GM21619 (cell line): Measurements from ENCODE around the gene CEND1.

Source experiments
- ATAC-seq: cut with Tn5 transposase; IDR thresholded peaks from one replicate; pipeline ENCODE4 v1.9.1; 2021; ENCODE audit not compliant: unreplicated experiment

The CEND1 gene

DNA sequence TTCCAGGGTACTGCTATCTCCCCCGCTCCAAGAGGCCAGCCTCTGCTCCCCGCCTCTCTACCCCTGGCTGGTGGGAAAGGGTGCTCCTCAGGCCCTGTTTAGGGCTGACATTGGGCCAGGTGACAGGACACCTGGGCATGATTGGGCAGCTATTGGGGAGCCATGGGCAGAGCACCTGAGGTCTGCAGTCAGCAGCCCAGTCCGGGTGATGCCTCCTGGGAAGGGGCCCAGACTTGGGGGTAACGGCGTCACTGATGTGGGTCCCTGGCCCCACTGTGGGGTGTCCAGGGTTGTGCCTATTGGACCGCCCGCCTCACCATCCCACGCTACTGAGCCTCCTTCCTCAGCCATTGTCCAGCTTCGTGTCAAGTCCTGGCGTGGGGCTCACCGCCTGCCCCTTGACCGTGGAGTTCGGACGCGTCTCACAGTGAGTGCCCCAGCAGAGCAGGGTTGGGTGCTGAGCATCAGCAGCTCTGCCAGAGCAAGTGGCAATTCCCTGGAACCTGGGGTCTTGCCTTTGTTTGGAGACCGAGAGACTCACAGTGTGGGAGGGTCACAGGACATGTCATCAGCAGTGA is 9.8 kb downstream of the CEND1 start:
- ATAC-seq, result no peak

DNA sequence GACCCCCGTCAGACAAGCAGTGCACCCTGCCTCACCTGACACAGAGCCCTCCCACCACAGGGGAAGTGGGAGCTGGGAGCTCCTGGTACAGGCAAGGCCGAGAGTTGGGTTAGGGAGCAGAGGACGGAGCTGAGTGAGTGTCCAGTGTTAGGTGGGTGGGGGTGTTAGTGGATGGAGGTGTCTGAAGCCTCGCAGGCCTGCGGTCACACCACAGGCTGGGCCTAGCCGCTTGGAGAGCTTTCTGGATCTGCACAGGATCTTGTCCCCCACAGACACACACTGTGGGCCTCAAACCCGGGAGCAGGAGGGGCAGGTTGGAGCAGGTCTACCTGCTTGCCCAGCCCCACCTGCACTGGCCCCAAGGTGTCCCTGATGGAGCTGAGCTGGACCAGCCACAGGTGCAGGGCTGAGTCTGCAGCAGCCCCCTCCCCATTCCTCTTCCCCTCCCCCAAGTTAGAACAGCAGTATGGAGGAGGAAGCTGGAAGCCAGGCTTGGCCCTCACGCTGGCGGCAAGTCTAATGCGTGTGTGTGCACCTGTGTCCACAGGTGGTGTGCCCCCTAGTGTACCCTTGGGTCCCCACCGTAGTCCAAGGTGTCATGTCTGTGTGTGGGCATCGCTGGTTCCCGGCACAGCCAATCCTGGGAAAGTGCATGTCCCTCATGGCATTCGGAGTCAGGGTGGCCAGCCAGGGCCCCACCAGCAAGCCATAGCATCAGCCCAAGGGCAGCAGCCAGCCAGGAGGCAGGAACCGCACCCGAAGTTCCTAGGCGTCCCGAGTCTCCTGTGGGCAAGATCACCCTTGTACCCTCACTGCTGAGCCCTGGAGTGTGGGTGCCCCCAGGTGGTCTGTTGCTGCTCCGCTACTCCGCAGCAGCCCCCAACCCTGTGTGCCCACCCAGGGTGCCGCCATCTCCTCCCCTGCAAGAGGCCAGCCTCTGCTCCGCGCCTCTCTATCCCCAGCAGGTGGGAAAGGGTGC is 10.6 kb downstream of the CEND1 start:
- ATAC-seq, result no peak

DNA sequence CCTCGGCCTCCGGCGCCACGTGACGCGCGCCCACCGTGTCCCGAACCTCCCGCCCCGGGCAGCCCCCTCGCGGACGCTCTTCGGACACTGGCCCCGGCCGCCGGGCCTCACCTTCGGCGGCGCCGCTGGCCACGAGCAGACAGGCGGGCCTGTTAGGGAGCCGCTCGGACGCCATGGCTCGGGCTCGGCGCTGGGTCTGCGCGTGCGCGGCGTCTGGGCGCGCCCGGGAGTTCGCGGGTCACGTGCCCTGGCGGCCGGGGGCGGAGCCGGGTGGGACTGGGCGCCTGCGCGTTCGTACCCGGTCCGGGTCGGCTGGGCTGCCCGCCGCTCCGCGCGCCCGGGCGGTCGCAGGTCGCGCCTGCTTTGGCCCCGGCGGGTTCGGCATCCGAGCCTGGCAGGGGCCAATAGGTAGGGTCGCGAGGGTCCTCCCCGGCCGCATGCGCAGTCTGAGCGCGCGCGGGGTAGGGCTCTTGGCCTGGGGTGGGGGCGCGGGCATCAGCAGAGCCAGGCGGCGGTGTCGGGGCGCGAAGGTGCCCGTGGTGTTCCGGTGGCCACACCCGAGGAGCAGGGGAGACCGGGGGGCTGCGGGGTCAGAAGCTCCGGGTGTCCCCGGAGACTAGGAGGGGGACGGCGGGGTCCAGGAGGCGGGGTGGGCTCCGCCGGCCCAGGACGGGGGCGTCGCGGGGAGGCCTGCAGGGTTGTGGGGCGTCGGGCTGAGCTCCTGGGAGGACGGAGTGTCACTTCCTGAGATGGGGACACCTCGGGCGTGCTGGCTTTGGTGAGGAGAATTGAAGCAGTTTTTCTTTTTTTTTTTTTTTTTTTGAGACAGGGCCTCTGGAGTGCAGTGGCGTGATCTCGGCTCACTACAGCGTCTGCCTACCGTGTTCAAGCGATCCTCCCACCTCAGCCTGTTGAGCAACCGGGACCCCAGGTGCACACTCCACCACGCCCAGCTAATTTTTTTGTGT is 12.3 kb downstream of the CEND1 start, which contains the start of gene GATD1:
Gene GATD1 (minus strand): TSS at position 200 of the 968 bp plus-strand sequence. CDS start 25 bp downstream, at position 175.
- ATAC-seq, result peak; percentile 66

DNA sequence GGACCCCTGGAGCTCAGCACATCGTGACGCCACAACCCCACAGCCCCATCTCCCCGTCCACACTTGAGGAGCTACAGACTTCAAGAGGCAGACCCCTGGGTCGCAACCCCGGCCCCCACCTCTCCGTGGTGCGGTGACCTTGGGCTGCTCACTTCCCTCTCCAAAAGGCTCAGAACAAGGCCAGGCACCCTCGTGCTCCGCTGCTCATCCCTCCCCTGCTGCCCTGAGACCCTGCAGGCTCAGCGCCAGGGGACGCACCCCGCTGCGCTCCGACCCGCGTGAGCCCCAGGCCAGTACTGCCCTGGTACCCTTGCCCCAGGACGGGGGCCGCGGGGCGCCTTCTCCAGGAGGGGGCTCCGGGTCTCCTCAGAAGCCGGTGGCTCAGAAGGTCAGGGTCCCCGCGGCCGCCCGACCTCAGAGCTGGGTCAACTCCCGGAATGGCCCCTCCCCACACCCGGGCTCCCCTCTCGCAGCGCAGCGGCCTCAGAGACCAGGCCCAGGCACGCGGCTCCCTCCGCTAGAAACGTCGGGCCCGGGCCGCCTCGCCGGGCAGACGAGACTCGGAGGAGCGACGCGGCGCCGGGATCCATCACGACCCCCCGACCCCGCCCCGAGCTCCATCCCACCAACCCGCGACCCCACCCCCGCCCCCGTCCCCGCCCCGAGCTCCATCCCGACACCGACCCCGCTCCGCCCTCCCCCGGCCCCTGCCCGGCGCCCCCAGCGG is 13.2 kb downstream of the CEND1 start:
- ATAC-seq, result peak; percentile 30

DNA sequence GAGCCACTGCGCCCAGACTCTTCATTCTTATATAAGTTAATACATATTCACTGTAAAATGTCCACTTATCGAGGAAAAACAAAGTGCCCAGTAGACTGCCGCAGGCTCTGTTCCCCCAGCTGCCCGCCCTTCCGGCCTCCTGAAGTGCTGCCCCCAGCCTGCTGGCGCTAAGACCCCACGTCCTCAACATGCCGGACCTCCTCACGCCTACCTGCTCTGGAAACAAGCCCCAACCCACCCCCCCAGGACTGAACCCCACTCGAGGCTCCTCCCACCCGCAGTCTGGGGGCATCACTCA is 13.7 kb downstream of the CEND1 start:
- no peak for ATAC-seq

DNA sequence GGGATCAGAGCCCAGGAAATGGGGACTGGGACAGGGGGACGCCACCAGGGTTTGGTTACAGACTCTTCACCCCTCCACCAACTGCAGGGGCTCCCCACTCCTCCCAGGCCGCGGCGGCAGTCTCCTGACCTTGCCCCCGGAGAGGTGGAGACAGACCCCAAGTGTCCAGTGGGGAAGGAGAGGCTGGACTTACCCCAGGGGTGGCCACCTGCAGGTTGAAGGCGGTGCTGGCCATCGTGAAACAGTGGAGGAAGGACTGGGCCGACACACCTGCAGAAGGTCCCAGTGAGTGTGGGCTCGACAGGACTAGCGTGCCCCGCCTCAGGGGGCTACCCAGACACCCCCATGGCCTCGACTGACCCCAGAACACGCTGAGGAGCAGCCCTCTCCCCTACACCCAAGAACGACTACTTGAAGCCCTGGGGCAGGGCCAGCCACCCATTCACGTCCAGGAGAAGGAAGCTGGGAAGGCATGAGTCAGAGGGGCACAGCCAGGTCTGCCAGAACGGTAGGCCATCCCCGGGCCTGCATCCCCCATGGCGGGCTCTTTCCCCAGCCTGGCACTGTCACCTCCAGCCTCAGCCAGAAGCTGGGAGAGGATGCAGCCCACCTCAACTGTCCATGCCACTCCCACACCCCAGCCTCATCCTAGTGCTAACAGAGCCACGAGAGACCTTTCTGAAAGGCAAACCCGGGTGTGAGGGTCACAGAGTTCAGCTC is 14.9 kb downstream of the CEND1 start:
- ATAC-seq, result no peak

DNA sequence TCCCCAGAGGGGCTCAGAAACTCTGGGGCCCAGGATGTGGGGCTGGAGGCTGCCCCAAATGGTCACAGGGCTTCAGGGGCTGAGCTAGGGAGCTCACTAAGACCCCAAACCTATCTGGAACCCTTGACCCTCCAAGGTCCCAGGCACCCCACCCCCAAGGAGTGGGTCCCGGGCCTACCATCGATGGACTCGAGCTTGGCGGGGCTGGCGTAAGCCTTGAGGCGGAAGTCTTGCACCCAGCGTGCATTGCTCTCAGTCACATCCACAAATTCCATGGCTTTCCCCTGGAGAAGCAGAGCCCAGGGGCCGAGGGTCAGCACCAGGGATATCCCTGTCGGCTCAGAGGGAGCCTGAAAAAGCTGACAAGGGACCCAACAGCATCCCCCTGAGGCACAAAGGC is 16.1 kb downstream of the CEND1 start:
- ATAC-seq, result no peak

DNA sequence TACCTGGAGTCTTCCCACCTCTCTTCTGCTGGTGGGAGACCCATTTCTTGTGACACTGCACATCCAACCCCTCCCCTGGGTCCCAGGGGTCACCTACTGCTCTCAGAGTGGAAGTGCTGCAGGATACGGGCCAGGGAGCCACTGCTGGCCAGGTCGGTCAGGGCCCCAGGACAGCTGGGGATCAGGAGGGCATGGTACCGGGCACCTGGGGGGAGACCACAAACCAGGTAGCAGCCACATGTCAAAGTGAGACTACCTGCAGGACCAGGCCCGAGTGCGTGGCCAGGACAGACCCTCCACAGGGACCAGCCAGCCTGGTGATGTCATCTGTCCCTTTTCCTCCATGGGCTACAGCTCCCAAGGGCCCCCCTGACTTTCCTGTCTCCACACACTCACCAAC is 16.5 kb downstream of the CEND1 start:
- no peak for ATAC-seq

DNA sequence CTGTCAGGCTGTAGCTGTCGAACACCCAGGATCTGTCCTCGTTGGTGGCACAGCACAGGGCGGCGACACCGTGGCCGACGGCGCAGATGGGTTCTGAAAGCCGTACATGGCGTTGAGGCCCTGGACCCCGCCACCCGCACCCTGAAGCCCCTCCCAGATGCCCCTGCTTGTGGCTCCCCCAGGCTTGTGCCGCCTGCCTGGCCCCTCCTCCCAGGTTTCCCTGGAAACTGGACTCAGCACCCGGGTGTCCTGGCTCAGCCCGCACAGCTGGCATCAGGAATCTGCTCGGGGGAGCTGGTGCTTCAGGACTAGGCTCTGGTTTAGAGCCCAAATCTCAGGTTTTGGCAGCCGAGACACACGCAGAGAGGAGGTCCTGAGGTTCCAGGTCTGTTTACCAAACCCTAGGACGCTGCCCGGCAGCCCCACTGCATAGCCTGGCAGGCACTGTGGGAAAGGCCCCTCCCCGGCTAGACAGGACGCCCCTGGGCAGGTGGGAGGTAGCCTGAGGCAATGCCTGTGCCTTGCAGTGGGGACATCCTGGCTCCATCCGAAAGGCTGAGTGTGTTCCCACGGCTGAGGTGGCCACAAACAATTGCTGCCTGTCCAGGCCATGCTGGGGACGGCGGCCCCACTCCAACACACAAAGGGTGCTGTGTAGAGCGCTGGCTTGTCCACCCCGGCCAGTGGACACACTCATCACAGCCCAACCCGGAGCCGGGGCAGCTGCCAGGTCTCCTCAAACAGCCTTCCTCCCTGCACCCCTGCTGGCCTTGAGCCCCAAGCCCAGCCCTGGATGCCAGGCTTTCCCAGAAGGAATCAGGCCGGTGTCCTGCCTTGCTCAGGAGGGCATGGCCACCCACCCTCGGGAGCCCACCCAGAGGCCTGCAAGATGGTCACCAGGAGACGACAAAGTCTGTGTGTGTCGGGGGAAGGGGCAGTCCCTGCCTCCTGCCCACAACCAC is 17.2 kb downstream of the CEND1 start:
- ATAC-seq, result no peak

DNA sequence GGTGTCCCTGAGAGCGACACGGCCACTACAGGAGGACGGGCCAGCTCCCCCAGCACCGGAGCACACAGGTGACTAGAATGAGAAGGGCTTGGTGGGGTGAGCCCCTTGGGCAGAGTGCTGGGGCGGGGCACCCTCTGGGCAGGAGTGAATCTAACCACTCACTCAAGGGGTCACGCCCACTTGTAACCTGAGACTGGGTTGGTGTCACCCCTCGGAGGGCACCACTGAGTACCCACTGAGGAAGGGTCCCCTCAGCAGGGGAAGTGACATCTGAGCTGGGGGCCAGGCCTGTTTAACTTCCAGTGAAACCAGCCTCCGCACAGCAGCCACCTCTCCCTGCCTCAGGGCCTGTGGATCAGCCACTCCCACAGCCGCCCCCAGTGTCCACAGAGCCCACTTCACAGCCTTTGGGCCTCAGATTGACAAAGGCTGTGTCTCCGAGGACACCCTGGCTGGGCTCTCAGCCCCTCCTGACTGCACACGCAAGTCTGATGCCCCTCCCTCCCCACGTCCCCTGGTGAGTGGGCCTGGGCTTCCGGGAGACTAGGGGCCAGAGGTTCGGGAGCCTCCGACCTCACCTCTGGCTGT is 18.2 kb downstream of the CEND1 start:
- ATAC-seq, result no peak

DNA sequence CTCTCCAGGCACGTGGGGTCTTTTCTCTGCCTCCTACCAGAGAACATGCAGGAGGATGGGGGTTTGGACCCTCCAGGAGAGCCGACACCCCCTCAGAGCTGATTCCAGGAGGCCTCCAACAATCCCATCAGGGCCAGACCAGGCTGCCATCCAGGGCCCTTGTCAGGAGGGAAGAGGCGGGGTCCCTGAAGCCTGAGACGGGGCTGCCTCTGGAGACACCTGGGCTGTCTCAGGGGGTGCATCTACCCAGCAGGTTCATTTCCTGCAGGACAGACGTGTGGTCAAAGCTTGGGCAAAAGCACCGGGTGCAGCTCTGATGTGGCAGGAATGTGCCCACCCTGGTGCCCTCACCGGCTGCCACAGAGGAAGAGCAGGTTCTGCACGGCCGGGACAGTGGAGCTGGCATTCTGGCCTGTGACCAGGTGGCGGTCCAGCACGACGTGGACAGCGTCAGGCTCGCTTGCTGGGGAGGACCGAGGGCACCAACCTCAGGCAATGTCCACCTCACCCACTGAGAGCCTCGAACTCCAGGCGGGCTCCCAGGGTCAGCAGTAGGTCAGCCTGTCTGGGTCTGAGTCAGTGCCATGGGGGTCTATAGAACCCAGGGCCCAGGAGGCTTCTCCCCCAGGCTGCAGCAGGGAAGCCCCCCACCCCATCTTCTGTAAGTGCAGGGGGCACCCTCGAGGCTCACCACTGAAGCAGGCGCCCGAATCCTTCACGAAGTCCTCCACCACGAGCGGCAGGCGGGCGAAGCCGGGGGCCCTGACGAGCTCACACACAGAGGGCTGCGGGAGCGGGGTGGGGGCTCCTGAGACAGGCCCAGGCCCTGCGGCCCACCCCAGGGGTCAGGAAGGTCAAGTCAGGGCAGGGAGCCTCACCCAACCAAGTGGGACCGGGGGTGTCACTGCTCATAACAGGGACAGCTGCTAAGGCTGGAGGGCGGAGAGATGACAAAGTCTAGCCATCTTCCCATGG is 19.0 kb downstream of the CEND1 start:
- ATAC-seq, result no peak

DNA sequence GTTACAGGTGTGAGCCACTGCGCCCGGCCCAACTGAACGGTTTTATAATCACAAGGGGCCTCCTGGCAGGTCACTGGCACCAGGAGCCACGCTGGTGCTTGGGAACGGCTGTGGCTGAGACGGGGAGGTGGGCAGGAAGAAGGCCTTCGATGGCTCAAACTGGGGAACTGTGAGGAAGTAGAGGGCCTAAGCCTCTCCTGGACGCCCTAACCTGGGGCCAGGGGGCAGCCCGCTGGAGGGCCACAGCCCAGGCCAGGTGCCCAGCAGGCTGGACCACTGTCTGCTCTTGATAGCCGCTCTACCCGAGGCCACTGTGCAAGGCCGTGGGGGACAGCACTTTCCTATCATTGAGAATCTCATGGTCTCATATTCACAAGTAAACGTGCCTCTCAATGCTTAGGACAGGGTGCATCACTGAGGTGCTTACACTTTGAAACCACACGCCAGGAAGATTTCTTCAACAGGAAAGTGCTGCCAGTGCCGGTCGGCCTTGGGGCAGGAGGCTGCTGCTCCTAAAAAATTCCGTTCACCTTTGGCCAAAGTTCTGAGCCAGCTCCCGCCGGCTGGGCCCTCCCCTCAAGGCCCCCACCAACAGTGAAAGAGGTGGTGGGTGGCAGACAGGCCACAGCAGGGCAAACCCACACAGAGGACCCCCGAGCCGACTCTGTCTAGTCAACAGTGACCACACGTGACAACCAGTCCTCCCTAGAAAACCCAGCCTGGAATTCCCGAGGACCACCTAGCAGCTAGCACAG is 19.8 kb downstream of the CEND1 start:
- no peak for ATAC-seq

DNA sequence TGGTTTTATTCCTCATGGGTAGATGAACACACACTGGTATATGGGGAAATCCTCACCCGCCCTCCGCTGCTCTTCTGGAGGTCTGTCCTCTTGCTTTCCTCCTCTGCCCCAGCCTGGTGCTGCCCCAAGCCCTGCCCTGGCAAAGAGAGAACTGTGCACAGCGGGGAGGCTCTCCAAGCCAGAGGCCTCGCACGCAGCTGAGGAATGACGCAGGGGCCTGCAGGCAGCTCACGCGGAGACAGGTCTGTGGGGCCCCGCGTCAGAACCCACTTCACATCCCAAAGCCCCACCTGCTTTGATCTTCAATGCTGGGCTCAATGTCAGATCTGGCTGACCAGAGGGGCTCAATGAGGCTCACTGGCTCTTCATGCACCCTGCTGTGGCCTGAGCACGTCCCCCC is 22.7 kb downstream of the CEND1 start:
- no peak for ATAC-seq

DNA sequence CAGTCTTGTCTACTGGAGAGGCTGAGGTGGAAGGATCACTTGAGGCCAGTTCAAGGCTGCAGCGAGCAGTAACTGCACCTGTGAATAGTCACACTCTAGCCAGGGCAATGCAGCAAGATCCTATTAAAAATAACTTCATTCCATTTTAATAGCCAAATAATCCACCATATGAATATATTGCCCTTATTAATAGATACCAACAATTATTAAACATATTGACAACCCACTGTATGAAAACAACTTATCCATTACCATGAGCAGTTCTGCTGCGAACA is 23.0 kb downstream of the CEND1 start:
- ATAC-seq, result no peak

DNA sequence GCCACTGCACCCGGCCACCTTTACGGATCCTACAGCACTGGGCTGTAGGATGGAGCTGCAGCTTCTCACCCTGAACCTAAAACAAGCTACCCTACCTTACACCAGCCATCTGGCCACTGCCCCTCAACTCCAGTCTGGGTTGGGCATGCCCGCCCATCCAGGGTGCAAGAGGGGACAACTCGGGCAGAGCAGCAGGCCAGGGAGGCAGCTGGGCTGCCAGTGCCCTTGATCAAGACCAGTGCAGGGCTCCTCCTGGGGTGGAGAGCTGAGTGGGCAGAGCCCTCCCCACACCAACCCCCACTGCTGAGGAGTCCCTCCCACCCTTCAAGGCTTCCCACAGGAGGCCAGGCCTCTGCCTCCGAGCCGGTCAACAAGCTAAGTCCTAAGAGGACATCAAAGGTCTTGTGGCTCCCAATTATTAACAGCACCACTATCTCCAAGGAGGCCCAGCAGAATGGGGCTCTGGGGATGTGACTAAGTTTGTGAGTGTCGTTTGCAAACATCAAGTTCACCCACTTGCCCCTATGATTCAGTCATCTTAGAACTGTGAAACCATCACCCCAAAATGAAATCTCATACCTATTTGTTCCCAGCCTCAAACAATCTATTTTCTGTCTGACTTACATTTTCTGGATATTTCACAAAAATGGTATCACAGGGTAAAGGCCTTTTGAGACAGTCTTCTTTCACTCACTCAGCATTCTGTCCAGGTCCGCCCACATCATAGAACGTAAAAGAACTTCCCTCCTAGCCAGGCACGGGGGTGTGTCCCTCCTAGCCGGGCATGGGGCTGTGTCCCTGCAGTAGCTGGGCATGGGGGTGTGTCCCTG is 23.6 kb downstream of the CEND1 start:
- no peak for ATAC-seq

DNA sequence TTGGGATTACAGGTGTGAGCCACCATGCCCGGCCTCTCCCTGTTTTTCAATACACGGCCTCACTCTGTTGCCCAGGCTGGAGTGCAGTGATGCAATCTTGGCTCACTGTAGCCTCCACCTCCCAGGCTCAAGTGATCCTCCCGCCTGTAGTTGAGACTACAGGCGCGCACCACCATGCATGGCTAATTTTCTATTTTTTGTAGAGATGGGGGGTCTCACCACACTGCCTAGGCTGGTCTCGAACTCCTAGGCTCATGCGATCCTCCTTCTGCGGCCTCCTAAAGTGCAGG is 24.1 kb downstream of the CEND1 start:
- ATAC-seq, result no peak
